ENCODE results near the gene ACAA1.

The ACAA1 gene

DNA sequence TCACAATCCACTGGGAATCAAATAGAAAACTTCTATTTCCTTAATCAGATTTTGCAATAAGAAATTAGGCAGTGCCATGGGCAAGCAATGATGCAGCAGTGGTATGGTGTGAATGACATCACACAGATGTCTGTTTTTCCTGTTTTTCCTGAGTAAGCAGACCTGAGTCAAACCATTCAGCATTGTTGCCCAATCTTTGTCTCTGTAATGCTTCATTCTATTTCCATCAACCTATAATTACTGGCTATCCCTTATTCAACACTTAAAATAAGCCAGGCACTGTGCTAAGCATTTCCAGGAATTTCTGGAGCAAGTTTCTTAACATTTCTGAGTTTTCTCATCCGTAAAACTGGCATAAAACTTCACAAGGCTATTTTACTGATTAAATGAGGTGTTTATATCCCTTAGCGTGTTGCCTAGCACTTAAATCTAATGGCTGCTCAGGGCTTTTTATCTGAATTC lies 17.1 kb upstream of the ACAA1 start:
- no peak for DNase-seq

DNA sequence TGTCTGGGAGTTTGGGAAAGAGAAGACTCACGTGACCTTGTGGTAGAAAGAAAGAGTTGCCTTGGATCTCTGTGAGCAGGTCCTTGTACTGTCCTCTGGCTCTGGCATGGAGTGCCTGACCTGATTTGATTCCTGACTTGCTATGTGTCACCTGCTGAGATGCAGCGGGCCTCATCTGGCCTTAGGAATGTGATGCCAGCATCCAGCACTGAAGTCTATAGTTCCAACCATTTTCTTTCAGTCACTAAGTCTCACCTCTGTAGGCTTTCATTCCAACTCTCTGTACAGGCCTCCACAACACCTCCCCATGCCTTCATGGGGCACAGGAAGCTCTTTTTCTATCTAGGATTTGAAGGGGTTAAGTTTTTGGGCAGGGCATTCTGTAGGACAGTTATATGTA lies 16.3 kb upstream of the ACAA1 start:
- DNase-seq, result no peak

DNA sequence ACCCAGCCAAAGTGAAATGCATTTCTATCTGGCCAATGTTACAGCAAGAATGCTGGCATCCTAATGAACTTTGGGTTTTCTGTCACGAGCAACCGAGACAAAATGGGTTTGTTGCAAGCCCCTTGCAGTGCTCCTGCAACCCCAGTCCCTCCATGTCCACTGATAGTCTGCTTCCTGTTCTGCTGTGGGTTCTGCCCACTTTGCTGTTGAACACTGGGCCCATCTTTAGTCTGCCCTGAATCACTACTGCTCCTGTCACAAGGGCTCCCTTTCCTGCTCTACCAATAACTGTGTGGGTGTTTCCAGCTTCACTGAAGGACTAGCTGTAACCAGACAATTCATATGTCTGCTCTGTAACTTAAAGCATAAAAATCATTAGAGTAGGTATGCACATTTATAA lies 15.7 kb upstream of the ACAA1 start:
- no peak for DNase-seq

- no peak for DNase-seq
Measured at GRCh38 chr3:38151667-38152265, 14.8 kb upstream of the ACAA1 start.

DNA sequence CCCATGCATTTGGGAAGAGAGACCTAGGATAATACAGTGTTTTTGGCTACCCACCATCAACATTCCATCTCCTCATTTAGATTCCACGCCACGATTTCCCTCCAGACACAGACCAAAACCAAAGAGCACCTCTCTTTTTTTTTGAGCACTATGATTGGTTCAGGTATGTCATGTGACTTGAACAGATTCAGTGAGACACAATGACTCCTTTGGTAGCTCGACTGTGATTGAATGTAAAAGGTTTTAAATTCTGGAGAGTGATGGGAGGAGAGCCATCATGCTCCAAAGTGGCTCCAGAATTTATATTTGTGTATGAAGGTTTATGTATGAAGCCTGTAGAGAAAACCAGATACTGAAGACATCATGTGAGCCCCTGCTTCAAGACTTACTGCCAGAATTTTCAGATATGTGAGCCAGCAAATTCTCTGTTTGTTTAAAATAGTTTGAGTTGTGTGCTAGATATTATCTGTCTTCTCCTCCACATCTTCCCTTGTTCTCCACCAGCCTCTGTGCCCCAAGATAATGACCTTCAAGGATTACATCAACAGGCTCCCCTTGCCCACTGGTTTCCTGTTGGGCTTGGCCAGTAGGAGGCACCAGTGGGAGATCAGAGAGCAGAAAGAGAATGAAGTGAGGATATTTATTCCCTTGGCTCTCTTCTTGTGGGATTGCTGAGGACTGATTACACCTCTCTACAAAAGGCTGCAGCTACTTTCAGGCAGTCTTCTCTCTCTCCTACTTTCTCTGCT lies 14.0 kb upstream of the ACAA1 start:
- DNase-seq, result no peak

DNA sequence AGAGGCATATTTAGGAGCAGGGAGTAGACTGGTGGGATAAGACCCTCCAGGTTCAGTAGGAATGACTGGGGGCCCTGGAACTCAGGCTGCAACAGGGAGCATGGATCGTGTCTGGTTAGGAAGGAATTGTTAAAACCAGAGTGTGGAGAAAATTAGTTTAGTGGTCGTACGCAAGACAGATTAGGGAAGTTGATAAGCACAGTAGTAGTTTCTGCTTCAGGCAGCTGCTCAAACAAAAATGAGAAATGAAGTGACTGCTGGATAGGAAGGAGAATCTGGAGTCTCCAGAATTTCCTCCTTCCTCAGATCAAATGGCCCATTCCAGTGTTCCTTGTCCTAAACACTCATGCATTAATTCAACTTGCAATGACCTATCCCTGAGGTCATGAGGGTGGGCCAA lies 12.8 kb upstream of the ACAA1 start:
- no peak for DNase-seq

DNA sequence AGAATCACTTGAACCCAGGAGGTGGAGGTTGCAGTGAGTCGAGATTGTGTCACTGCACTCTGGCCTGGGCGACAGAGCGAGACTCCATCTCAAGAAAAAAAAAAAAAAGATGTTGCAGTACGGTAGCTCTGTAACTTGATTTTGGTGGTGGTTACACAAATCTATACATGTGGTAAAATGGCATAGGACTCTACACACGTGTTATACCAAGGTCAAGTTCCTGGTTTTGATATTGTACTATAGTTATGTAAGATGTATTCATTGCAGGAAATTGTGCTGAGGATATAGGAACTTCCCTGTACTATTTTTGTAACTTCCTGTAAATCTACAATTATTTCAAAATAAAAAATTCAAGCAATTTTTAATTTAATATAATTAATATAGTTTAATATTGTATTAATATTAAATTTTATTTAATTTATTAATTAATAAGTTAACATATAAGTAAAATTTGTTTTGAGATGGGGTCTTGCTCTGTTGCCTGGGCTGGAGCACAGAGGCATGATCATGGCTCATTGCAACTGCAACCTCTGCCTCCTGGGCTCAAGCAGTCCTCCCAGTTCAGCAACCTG lies 11.5 kb upstream of the ACAA1 start:
- DNase-seq, result no peak

GRCh38 chr3:38147421-38147820 lies 10.5 kb upstream of the ACAA1 start:
- DNase-seq, result no peak

DNA sequence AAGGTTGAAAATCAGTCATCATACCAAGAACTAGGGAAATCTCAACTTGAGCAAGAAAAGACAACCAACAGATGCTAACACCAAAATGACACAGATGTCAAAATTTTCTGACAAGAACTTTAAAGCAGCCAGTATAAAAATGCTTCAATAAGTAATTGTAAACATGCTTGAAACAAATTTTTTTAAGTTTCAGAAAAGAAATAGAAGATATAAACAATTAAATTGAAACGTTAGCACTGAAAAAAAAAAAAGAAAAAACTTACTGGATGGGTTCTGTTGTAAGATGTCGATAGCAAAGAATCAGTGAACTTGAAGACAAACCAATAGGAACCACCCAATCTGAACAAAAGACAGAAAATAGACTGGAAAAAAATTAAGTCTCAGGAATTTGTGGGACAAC lies 9.6 kb upstream of the ACAA1 start:
- no peak for DNase-seq

DNA sequence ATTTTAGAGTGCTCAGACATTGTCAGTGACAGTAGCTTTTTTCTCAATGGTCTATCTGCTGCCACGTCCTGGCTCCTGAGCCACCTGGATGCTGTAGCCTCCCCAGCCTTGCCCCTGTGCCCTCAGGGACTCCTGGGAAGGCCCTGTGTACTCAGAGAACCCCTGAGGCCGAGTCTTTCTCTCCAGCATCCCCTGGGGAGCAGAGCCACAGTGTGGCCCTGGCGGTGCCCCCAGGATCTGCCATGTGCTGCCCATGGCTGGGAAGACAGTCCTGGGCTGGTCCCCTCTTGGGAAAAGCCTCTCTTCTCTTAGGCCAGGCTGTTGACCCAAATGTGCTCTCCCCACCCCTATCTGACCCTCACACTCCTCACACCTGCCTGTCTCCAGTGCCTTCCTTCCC lies 6.6 kb upstream of the ACAA1 start:
- DNase-seq, result no peak

GRCh38 chr3:38142959-38143358 lies 6.0 kb upstream of the ACAA1 start:
- DNase-seq, result no peak

- no peak for DNase-seq
Measured at GRCh38 chr3:38141952-38142273, 5.0 kb upstream of the ACAA1 start.

- no peak for DNase-seq
Measured at GRCh38 chr3:38141173-38141951, 4.4 kb upstream of the ACAA1 start.

DNA sequence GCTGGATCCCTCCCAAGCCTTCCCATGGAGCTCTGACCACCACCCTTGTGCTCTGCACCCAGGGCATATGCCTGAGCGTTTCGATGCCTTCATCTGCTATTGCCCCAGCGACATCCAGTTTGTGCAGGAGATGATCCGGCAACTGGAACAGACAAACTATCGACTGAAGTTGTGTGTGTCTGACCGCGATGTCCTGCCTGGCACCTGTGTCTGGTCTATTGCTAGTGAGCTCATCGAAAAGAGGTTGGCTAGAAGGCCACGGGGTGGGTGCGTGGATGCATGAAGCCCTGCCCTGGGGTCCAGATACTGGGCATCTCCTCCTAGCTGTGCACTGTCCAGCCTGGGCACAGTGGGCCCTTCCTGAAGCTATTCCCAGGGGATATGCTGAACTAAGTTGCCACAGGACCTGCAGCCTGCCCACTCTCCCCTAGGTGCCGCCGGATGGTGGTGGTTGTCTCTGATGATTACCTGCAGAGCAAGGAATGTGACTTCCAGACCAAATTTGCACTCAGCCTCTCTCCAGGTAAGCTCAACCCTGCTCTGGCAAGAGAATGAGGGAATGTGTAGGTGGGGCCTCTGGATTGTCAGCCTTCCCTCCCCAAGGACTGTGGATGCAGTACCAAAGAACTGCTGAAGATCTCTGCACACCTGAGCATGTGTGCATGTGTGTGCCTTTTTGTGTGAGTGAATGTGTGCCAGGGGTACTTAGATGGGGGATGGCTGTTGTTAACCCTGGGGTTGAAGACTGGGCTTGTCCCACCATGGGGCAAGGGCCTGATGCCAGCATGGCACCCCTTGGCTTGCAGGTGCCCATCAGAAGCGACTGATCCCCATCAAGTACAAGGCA lies 3.6 kb upstream of the ACAA1 start:
- DNase-seq, result no peak

DNA sequence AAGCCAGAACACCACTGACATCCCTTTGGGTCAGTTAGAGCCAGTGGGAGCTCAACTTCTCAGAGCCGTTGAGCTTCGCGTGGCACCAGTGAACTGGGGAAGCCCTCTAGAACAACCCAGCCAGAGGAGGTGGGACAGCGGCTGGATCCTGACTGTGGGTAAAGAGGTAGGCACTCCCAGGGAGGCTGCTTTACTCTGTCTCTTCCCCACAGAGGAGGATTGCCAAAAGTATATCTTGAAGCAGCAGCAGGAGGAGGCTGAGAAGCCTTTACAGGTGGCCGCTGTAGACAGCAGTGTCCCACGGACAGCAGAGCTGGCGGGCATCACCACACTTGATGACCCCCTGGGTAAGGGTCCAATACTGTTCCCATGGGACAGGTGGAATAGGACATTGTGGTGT lies 2.7 kb upstream of the ACAA1 start:
- DNase-seq, result no peak

DNA sequence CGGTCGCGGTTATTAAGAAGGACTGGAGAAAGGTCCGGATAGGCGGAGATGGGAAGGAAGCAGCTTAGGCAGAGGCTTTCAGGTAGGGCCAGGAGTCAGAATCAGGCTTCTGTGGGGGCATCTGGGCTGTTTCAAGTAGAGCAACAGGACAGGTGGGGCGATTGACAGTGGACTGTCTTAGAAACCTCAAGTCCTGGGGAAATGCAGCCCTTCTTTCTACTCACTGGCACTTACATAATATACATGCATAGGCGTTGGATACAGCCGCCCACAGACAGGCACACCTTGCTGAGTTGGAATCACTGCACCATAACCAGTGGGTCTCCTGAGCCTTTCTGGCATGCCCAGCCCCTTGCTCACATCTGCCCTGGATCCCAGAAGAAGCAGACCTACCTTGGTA lies 2.3 kb upstream of the ACAA1 start:
- peak in 1 of 6 experiments; percentile 36 for DNase-seq

DNA sequence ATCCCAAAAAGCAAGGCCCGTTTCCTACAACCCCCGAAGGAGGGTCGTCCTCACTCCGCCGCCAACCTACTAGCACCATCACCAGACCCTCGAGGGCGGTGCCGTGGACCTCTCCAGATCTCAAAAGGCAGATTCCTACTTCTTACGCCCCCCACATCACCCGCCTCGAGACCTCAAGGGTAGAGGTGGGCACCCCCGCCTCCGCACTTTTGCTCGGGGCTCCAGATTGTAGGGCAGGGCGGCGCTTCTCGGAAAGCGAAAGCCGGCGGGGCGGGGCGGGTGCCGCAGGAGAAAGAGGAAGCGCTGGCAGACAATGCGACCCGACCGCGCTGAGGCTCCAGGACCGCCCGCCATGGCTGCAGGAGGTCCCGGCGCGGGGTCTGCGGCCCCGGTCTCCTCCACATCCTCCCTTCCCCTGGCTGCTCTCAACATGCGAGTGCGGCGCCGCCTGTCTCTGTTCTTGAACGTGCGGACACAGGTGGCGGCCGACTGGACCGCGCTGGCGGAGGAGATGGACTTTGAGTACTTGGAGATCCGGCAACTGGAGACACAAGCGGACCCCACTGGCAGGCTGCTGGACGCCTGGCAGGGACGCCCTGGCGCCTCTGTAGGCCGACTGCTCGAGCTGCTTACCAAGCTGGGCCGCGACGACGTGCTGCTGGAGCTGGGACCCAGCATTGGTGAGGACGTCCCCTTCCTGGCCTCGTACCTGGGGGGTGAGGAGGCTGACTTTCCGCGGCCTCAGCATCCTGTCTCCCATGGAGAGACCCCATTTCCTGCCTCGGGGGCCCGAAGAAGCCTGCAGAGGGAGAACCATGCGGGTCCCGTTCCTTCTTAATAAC lies 1.6 kb upstream of the ACAA1 start, which contains the start of gene MYD88:
Gene MYD88 (plus strand): TSS at position 313 of the 842 bp plus-strand sequence. CDS start 40 bp downstream, at position 353.
- peak; percentile 65 to 78 (median 74) for DNase-seq

DNA sequence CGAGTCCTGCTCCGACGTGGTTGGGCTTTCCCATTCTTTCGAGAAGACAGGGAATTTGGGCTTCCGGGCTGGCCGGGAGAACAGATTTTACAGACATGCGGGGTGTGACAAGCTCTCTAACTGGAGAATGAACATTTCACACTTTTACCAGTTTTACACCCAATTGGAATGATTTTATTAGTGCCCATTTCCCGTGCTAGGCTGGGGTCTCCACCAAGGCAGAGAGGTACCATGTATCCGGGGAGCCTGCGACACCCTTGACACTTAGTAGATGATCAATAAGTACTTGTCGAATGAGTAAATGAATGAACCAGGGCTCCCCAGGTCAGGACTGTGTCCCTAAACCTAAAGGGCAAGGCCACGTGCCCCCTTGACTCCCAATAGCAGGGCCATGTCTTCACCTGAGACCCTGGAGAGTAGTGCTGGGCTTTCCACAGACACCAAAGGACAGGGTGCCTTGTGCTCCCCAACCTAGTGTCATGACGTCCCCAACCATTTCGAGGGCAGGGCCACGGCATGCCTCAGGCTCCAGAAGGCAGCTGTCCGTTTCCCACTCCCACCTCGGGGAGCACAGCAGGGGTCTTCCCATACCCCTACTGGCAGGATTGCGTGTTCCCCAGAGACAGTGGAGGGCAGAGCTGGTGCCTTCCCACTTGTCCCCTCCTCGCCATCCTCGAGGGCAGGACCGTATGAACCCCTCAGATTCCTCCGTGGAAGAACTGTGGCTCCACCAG lies 855 bp upstream of the ACAA1 start:
- peak in 2 of 6 experiments; percentile 32 to 54 for DNase-seq

DNA sequence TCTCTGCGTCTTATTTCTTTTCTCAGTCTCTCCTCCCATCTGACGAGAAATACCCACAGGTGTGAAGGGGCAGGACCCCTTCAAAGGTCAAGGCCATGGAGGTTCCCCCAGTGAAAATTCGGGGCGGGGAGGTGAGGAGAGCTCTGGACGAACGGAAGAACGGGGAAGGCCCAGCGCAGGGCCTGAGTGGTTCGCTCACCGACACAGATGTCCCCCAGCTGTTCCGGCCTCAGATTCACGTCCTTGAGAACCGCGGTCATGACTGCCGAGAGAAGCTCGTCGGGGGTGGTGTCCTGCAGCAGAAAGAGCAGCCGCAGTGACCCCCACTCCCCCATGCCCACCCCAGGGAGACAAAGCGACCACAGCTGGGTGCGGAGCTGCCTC lies 542 bp downstream of the ACAA1 start:
- peak in 1 of 6 experiments; percentile 43 for DNase-seq

DNA sequence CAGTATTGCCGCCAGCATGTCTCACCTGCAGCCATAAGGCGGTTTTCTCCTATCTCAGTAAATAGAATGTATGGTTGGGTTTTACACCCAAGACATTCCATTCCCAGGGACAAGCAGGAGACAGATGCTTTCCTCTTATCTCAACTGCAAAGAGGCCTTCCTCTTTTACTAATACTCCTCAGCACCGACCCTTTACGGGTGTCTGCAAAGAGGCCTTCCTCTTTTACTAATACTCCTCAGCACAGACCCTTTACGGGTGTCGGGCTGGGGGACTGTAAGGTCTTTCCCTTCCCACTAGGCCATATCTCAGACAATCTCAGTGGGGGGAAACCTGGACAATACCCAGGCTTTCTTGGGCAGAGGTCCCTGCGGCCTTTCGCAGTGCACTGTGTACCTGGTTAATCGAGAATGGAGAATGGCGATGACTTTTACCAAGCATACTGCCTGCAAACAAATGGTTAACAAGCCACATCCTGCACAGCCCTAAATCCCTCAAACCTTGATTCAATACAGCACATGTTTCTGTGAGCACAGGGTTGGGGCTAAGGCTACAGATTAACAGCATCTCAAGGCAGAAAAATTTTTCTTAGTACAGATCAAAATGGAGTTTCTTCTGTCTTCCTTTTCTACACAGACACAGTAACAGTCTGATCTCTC lies 1.2 kb downstream of the ACAA1 start:
- peak in 4 of 6 experiments; percentile 11 to 66 (median 63) for DNase-seq
